B cell (primary cell): Measurements from ENCODE around the gene SAMD3. TPM values are rescaled to one million over a fixed set of nuclear protein-coding genes. Genes with fewer than 3 reads are reported as not detected.

Source experiments
- ATAC-seq: fragments of 200-7000 bp; cut with Tn5 transposase; one replicate; pipeline ENCODE4 v1.10.0; 2021; ENCODE audit warnings: low read depth, mild to moderate bottlenecking, moderate number of reproducible peaks, moderate library complexity
- CTCF ChIA-PET: fragments of 350-600 bp; sonication (Branson Sonifier 250); formaldehyde crosslinking; loops from one replicate; lab custom pipeline; 2021; ENCODE audit warnings: antibody characterized with exemption, inconsistent platforms; lab: Charles Lee
- POLR2A ChIA-PET: fragments of 350-600 bp; sonication (Branson Sonifier 250); formaldehyde crosslinking; loops from one replicate; lab custom pipeline; 2021; ENCODE audit warnings: antibody characterized with exemption; lab: Charles Lee
- DNase-seq: peaks from one replicate; pipeline ENCODE4 v3.0.0; 2013
- H2AFZ ChIP-seq: 2 replicates; pipeline ENCODE4 v1.6.1; 2012; ENCODE audit warnings: mild to moderate bottlenecking, low read depth, low read length; ENCODE audit not compliant: insufficient read depth, poor library complexity, severe bottlenecking
- H3K27ac ChIP-seq, 2 donors: 1 replicate in 1 of 2; 2 replicates in 1 of 2; pipeline ENCODE4 v1.5.1; 2012 to 2013; ENCODE audit warnings: low read length in 2 of 2, mild to moderate bottlenecking in 2 of 2, moderate library complexity in 1 of 2
- H3K27me3 ChIP-seq, 4 experiments: fragments of 200-600 bp in 1 of 4; sonication (generic) in 1 of 4; replicated peaks in 1 of 4; 1 replicate in 2 of 4; 2 replicates in 2 of 4; pipeline versions ENCODE4 v1.6.1 to v1.7.0; 2013 to 2016; ENCODE audit warnings: low read length in 3 of 4, mild to moderate bottlenecking in 2 of 4, mixed read lengths in 1 of 4, moderate library complexity in 1 of 4; ENCODE audit not compliant: insufficient read depth in 4 of 4, control insufficient read depth in 3 of 4; ENCODE audit errors: control extremely low read depth in 1 of 4
- H3K36me3 ChIP-seq, 2 experiments: replicated peaks in 1 of 2; 1 replicate in 1 of 2; 2 replicates in 1 of 2; pipeline versions ENCODE4 v1.6.1 to v1.7.1; 2013; ENCODE audit warnings: low read length in 1 of 2; ENCODE audit not compliant: insufficient read depth in 2 of 2, control insufficient read depth in 1 of 2; ENCODE audit errors: control extremely low read depth in 1 of 2, extremely low read depth in 1 of 2
- H3K4me1 ChIP-seq, 2 donors: fragments of 200-600 bp in 1 of 2; sonication (generic) in 1 of 2; 1 replicate in 1 of 2; 2 replicates in 1 of 2; pipeline versions ENCODE4 v1.5.1 to v1.6.1; 2013 to 2017; ENCODE audit warnings: low read length in 2 of 2; ENCODE audit not compliant: control insufficient read depth in 2 of 2, insufficient read depth in 2 of 2
- H3K4me2 ChIP-seq: replicated peaks from 2 replicates; pipeline ENCODE3; 2012; ENCODE audit warnings: mild to moderate bottlenecking, low read depth, low read length; ENCODE audit not compliant: poor library complexity, severe bottlenecking
- H3K4me3 ChIP-seq, 5 experiments: fragments of 200-600 bp in 1 of 5; sonication (generic) in 1 of 5; 1 replicate in 3 of 5; 2 replicates in 2 of 5; pipeline versions ENCODE4 v1.5.1 to v1.7.0; 2011 to 2016; ENCODE audit warnings: low read length in 4 of 5, mild to moderate bottlenecking in 4 of 5, low read depth in 2 of 5, control low read depth in 1 of 5, moderate library complexity in 1 of 5; ENCODE audit not compliant: insufficient read depth in 1 of 5; ENCODE audit errors: control extremely low read depth in 1 of 5, extremely low read depth in 1 of 5
- H3K79me2 ChIP-seq: fragments of 200-600 bp; sonication (generic); one replicate; pipeline ENCODE4 v1.6.0; 2016; ENCODE audit warnings: low read length; ENCODE audit not compliant: control insufficient read depth, insufficient read depth
- H3K9ac ChIP-seq: fragments of 200-600 bp; sonication (generic); 2 replicates; pipeline ENCODE4 v1.6.1; 2017; ENCODE audit warnings: mild to moderate bottlenecking, low read length, moderate library complexity
- H3K9me3 ChIP-seq, 3 donors: one replicate each; pipeline versions ENCODE4 v1.6.1 to v1.7.1; 2013; ENCODE audit warnings: low read length in 2 of 3; ENCODE audit not compliant: control insufficient read depth in 2 of 3, insufficient read depth in 1 of 3; ENCODE audit errors: control extremely low read depth in 1 of 3
- H4K20me1 ChIP-seq: 2 replicates; pipeline ENCODE4 v1.6.0; 2012; ENCODE audit warnings: mild to moderate bottlenecking, low read length; ENCODE audit not compliant: insufficient read depth, control insufficient read depth, poor library complexity, severe bottlenecking
- H3K27ac Mint-ChIP-seq: one replicate; pipeline ENCODE4 v1.8.0; 2021; ENCODE audit warnings: mixed read lengths
- H3K27me3 Mint-ChIP-seq: one replicate; pipeline ENCODE4 v1.8.0; 2021; ENCODE audit warnings: mixed read lengths
- H3K4me1 Mint-ChIP-seq: one replicate; pipeline ENCODE4 v1.8.0; 2021; ENCODE audit warnings: mixed read lengths
- H3K4me3 Mint-ChIP-seq: one replicate; pipeline ENCODE4 v1.8.0; 2021; ENCODE audit warnings: mixed read lengths
- H3K9me3 Mint-ChIP-seq: one replicate; pipeline ENCODE4 v1.8.0; 2022; ENCODE audit warnings: mixed read lengths; ENCODE audit not compliant: insufficient read depth
- EZH2 ChIP-seq: IDR thresholded peaks from 2 replicates; pipeline ENCODE4 v1.6.1; 2012; ENCODE audit warnings: borderline replicate concordance, low read depth, mild to moderate bottlenecking, moderate library complexity, low read length; ENCODE audit not compliant: insufficient read depth, poor library complexity, severe bottlenecking
- WGBS: methylation state at CpG from one replicate; pipeline ENCODE4 v1.1.5; 2013; ENCODE audit warnings: missing lambda C conversion rate; ENCODE audit not compliant: insufficient coverage; 5-methylcytosine and 5-hydroxymethylcytosine counted together
- intact Hi-C: fragments of 100-400 bp; cut with micrococcal nuclease; formaldehyde crosslinking; loops from one replicate; pipeline ENCODE4 v1.10.0; 2022
- polyA plus RNA-seq: library from polyadenylated mRNA; depleted of rRNA; stranded (reverse); fragments of >200 nt; gene quantifications from 2 replicates; pipeline ENCODE4 v1.2.3, GENCODE V29; 2012
- total RNA-seq, 2 donors: library from RNA; stranded (reverse); fragments of 120-200 nt in 1 of 2; gene quantifications; 1 replicate in 1 of 2; 2 replicates in 1 of 2; pipeline versions ENCODE4 v1.2.3 to v1.2.4, GENCODE V29; 2013 to 2022
- TF ChIP-seq, protein P1 (sequence below): fragments of 200-600 bp; IDR thresholded peaks from one replicate; pipeline ENCODE4 v1.8.0; 2022; ENCODE audit warnings: antibody characterized with exemption, mild to moderate bottlenecking

The SAMD3 gene
- total and polyA plus RNA-seq, 2 donors (not counting 1 experiment from before 2014, with no cell fraction given): 0.57 to 3.8 TPM

DNA sequence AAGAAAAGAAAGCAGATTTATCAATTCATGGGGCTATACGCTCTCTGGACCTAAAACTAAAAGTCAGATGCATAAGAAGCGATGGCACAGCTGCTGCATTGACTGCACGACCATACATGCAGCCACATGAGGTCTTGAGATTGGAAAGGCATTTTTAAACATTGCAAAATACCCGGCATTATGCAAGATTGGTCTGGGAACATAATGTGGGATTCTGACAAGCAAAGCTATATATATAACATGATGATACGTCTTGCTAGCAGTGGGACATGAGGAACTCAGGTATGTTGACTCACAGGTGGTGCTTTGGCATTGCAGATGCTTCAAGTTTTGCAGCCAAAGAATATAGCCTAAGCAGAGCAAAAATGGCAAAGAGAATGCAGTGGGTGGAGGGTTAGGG is 55.1 kb downstream of the SAMD3 start:
- Histone ChIP-seq H4K20me1 (no peaks in the 10 kb centered on the region), H3K9ac (no peak overlapping the region), H3K27ac (no peak overlapping the region), H3K79me2 (no peaks in the 10 kb centered on the region), H2AFZ (no peak overlapping the region), H3K4me1 (no peaks in the 10 kb centered on the region), H3K4me3 (no peak overlapping the region), H3K27me3 (no peaks in the 10 kb centered on the region), H3K4me2 (no peak overlapping the region), H3K9me3 (peaks cover 0 to 3% (median 2%) of the 10 kb centered on the region in 3 donors), H3K36me3 (no peaks in the 10 kb centered on the region)
- Mint-ChIP-seq H3K4me3 (no peak overlapping the region), H3K4me1 (no peaks in the 10 kb centered on the region), H3K9me3 (peaks cover 6% of the 10 kb centered on the region), H3K27me3 (peaks cover 3% of the 10 kb centered on the region), H3K27ac (no peak overlapping the region)
- ChIA-PET POLR2A (no interaction called here), CTCF (no interaction called here)
- DNase-seq (no peak), ATAC-seq (no peak)
- WGBS: 89% methylated on average over 5 of the region's 5 CpGs
- TF ChIP-seq, protein P1, sequence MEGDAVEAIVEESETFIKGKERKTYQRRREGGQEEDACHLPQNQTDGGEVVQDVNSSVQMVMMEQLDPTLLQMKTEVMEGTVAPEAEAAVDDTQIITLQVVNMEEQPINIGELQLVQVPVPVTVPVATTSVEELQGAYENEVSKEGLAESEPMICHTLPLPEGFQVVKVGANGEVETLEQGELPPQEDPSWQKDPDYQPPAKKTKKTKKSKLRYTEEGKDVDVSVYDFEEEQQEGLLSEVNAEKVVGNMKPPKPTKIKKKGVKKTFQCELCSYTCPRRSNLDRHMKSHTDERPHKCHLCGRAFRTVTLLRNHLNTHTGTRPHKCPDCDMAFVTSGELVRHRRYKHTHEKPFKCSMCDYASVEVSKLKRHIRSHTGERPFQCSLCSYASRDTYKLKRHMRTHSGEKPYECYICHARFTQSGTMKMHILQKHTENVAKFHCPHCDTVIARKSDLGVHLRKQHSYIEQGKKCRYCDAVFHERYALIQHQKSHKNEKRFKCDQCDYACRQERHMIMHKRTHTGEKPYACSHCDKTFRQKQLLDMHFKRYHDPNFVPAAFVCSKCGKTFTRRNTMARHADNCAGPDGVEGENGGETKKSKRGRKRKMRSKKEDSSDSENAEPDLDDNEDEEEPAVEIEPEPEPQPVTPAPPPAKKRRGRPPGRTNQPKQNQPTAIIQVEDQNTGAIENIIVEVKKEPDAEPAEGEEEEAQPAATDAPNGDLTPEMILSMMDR: no peak
- TF ChIP-seq EZH2: no peak
- intact Hi-C loops: no loop called here

DNA sequence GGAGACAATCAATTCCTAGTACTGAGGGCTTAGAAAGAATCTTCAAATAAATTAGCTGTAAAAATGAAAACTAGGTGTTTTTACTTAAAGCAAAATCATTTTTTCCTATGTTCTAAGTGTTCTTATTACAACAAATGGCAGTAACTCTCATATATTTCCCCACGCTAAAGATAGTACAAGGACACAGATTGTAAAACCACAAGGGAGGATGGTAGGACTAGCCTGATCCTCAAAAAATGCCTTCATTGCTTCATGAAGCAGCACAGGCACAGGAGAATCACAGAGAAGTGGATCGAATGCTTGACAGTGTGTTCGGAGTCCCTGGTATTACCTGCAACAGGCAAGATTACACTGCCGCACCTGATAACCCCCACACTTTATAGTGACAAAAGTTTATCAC is 58.5 kb downstream of the SAMD3 start:
- no peak overlapping the region for H3K27ac ChIP-seq
- no peaks in the 10 kb centered on the region for H3K36me3 ChIP-seq
- ChIA-PET CTCF (no interaction called here), POLR2A (no interaction called here)
- TF ChIP-seq, protein P1: no peak
- no peak for TF ChIP-seq EZH2
- H4K20me1 ChIP-seq: no peaks in the 10 kb centered on the region
- no peak for DNase-seq
- H3K4me3 ChIP-seq: no peak overlapping the region
- Mint-ChIP-seq H3K9me3 (peaks cover 2% of the 10 kb centered on the region), H3K4me1 (peaks cover 3% of the 10 kb centered on the region), H3K4me3 (no peak overlapping the region), H3K27ac (no peak overlapping the region), H3K27me3 (peaks cover 3% of the 10 kb centered on the region)
- no peak for ATAC-seq
- no peaks in the 10 kb centered on the region for H3K79me2 ChIP-seq
- no peak overlapping the region for H3K9ac ChIP-seq
- WGBS: 100% methylated on average over 3 of the region's 4 CpGs
- intact Hi-C loops: no loop called here
- no peaks in the 10 kb centered on the region for H3K27me3 ChIP-seq
- H3K4me1 ChIP-seq: no peaks in the 10 kb centered on the region
- no peak overlapping the region for H3K4me2 ChIP-seq
- no peaks in the 10 kb centered on the region for H3K9me3 ChIP-seq
- no peak overlapping the region for H2AFZ ChIP-seq
